Activated CD4-positive, CD25-positive, alpha-beta regulatory T cell treated with anti-CD3 and anti-CD28 coated beads, Interleukin-2, amount 50 U/mL, for 16 hours (primary cell): ENCODE results near the gene HAO1.
"Not testable (repeated sequence)": the region's sequence is repeated elsewhere in the genome, so short reads cannot be mapped to it uniquely, and the experiment has no call there.

Experiments
- DNase-seq: peaks from one replicate; pipeline ENCODE4 v3.0.0-alpha.2; 2020; ENCODE audit warnings: low read depth, low spot score

HAO1 gene

GRCh38 chr20:7940341-7940740 is at the start of gene HAO1:
HAO1 (minus strand) TSS chr20:7940458; CDS start chr20:7940422, 36 bp downstream.
- DNase-seq: no peak

GRCh38 chr20:7989379-7989778 is 49.1 kb upstream of the HAO1 start:
- DNase-seq: no peak

GRCh38 chr20:7985916-7986315 is 45.7 kb upstream of the HAO1 start:
- DNase-seq: no peak

GRCh38 chr20:7984192-7984591 is 43.9 kb upstream of the HAO1 start:
- DNase-seq: no peak

GRCh38 chr20:7981374-7981773 is 41.1 kb upstream of the HAO1 start:
- no peak for DNase-seq

- DNase-seq: no peak
Observed at GRCh38 chr20:7980332-7981046, 40.2 kb upstream of the HAO1 start.

GRCh38 chr20:7977709-7978108 is 37.5 kb upstream of the HAO1 start:
- no peak for DNase-seq

- no peak for DNase-seq
Observed at GRCh38 chr20:7975851-7976414, 35.7 kb upstream of the HAO1 start.

GRCh38 chr20:7974785-7975435 is 34.7 kb upstream of the HAO1 start:
- no peak for DNase-seq

- no peak for DNase-seq
Observed at GRCh38 chr20:7971536-7972280, 31.4 kb upstream of the HAO1 start.

- no peak for DNase-seq
Observed at GRCh38 chr20:7967199-7967844, 27.1 kb upstream of the HAO1 start.

- no peak for DNase-seq
Observed at GRCh38 chr20:7966176-7966575, 25.9 kb upstream of the HAO1 start.

- DNase-seq: no peak
Observed at GRCh38 chr20:7959484-7959883, 19.2 kb upstream of the HAO1 start.

- DNase-seq: not testable (repeated sequence)
Observed at GRCh38 chr20:7956561-7956960, 16.3 kb upstream of the HAO1 start.

GRCh38 chr20:7950387-7950786 is 10.1 kb upstream of the HAO1 start:
- no peak for DNase-seq

- no peak for DNase-seq
Observed at GRCh38 chr20:7943891-7944290, 3.6 kb upstream of the HAO1 start.

- no peak for DNase-seq
Observed at GRCh38 chr20:7939663-7940062, 595 bp downstream of the HAO1 start.

GRCh38 chr20:7938058-7938457 is 2.2 kb downstream of the HAO1 start:
- no peak for DNase-seq

GRCh38 chr20:7937328-7937727 is 2.9 kb downstream of the HAO1 start:
- no peak for DNase-seq

- no peak for DNase-seq
Observed at GRCh38 chr20:7935027-7935551, 5.2 kb downstream of the HAO1 start.

- DNase-seq: no peak
Observed at GRCh38 chr20:7933346-7933745, 6.9 kb downstream of the HAO1 start.

- no peak for DNase-seq
Observed at GRCh38 chr20:7930343-7930742, 9.9 kb downstream of the HAO1 start.
